Breast epithelium (tissue), 3 donors: Measurements from ENCODE around the gene REM1.

Source experiments
- POLR2A ChIP-seq: fragments of 450-650 bp; IDR thresholded peaks from one replicate; pipeline ENCODE4 v1.6.1; 2016; ENCODE audit warnings: antibody characterized with exemption, mild to moderate bottlenecking, moderate library complexity
- TF ChIP-seq, protein P1 (sequence below), 3 donors: fragments of 450-650 bp; IDR thresholded peaks; one replicate each; pipeline ENCODE4 v1.5.1; 2016 to 2017; ENCODE audit warnings: antibody characterized with exemption in 3 of 3, mild to moderate bottlenecking in 3 of 3, moderate library complexity in 3 of 3

DNA sequence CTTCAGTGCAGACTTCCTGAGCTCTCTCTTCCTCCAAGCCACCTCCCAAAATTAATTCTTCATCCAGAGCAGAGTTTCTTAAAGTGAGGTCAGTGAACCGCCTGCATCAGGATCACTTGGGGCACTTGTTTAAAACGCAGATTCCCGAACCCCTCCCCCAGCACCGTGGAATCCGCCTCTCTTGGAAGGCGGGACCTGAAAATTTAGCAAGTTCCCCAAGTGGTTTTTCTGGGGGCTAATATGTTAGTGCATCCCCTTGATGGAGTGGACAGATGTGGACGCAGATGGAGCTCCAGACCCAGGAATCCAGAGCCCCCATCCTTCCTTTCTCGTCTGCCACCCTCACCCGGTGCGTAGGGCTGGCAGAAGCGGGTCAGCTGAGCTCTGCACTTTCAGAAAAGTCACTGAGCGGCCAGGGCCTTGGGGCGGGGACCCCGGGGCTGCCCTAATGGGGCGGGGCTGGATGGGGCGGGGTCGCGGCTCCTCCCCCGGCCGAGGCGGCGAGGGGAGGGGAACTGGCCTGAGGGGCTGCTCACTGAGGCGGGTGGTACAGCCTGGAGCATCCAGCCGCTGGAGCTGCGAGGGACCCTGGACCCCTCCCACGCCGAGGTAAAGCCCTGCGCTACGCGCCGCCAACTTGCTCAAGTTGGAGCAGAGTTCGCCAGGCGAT, at the start of gene REM1, which contains the start of gene DEFB124:
- TF ChIP-seq POLR2A = no peak
- TF ChIP-seq, protein P1, sequence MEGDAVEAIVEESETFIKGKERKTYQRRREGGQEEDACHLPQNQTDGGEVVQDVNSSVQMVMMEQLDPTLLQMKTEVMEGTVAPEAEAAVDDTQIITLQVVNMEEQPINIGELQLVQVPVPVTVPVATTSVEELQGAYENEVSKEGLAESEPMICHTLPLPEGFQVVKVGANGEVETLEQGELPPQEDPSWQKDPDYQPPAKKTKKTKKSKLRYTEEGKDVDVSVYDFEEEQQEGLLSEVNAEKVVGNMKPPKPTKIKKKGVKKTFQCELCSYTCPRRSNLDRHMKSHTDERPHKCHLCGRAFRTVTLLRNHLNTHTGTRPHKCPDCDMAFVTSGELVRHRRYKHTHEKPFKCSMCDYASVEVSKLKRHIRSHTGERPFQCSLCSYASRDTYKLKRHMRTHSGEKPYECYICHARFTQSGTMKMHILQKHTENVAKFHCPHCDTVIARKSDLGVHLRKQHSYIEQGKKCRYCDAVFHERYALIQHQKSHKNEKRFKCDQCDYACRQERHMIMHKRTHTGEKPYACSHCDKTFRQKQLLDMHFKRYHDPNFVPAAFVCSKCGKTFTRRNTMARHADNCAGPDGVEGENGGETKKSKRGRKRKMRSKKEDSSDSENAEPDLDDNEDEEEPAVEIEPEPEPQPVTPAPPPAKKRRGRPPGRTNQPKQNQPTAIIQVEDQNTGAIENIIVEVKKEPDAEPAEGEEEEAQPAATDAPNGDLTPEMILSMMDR (IDR thresholded peaks at IDR 0.05) = no peak
